HG03060 (cell line): ENCODE data around the gene HIVEP3.

Experiments used
- ATAC-seq: cut with Tn5 transposase; IDR thresholded peaks from one replicate; pipeline ENCODE4 v1.9.1; 2021; ENCODE audit warnings: low read depth, moderate number of reproducible peaks; ENCODE audit not compliant: unreplicated experiment

HIVEP3 gene

DNA sequence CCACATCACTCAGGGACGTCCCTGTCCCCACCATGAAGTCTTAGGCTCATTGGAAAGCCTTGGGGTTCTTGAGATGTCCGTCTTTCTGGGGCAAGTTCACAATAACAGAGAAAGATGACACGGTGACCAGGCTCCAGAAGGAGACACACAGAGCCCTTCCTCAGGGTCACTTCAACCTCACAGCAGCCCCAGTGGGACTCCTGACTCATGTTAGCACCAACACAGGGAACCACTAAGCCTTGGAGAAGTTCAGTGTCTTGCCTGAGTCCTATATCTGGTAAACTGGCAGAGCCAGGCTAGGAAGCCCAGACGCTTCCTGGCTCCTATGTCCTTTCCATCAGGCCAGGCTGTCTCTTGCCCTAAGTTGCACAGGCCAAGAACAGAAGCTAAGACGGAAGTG, 199.1 kb downstream of the HIVEP3 start:
- no peak for ATAC-seq

DNA sequence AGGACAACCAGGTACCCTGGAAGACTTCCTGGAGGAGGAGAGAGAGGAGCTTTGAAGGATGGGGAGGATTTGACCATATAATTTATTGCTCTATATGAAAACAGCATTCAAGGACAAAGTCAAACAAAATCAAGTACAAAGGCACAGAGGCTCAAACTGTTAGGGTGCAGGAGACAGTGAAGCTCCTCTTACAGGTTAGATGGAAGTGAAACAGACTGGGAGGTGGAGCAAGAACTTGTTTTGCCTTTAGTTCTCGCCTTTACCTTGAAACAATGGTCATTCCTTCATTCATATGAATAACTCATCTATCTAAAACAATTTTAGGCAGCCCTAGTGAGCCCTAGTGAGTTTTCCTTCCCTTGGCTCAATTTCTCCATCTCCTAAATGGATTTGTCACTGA, 199.6 kb downstream of the HIVEP3 start:
- ATAC-seq: no peak

DNA sequence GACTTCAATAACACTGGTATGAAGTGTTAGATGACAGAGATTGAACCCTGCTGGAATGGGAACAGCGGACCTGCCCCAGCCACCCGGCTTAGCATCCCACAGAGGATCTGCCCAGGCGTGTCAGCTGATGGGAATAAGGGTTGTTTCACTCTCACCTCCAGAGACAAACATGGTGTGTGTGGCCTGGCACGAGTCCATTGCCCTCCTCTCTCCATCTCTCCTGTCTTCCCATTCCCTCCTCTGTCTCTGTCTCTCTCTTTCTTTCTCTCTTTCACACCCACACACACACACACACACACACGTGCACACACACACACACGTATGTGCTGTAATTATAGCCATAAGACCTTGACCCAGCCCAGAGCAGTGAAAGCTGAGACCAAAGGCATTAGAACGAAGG, 200.2 kb downstream of the HIVEP3 start:
- no peak for ATAC-seq

DNA sequence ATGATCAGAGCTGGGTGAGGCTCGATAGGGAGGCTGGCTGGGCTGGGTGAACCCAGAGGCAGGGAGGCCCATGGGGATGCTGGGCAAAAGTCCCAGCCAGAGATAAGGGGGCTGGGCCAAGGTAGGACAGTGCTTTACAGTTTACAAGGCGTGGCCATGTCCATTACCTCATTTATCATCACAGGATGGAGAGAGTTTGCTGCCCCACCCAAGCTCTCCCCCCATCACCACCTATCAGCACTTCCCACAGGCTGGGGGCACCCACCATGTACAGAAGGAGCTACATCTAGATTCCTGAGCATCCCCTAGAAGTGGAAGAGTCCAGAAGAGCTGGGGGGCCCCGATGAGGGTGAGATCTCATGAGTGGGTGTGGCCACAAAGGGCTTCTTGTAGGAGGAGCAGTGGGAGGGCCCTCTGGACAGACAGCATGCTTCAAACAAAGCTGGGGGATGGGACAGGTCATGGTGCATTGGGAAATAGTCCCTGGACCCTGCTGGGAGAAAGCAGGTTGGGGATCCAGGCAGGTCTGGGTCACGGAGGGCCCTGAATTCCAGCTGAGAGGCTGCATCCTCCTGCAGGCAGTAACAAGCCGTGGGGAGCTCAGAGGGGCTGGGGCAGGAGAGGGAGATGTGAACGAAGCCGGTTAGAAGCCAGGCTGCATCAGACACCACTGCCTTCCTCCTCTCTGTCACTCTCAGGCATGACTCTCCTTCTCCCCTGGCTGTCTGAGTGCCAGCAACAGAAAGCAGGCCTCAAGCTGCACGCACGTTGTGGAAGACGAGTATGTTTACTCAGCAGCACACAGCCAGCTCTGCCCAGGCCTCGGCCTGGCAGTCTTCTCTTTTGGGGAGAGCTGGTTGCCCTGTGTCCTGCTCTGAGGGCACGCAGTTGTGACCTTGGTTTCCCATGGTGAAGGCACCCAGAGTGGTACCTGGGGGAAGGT, 202.3 kb downstream of the HIVEP3 start:
- no peak for ATAC-seq

DNA sequence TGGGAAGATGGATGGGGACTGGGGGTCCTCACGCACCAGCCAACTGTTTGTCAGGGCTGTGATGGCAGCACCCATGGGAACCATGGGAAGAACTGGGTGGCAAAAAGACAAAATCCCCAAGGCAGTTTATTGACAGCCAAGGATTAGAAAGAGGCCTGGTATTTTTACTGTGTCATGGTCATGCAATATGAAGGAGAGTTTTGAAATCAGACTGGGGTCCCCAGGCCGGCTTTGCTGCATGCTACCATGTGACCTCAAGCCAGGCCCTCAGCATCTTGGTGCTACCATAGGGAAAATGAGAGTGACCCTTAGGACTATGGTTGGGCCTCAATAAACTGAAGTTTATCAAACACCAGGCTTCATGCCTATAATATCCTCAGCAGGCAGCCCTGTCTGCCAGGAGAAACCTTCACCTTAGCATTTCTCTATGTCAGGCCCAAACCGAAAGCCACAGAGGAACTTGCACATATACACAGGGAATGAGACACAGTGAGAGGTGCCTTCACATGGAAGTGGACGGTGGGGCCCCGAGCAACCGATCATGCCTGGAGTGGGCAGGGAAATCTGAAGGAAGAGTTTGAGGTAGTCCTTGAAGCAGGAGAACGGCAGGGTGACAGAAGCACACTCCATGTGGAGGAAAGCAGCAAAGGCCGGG, 203.2 kb downstream of the HIVEP3 start:
- no peak for ATAC-seq

DNA sequence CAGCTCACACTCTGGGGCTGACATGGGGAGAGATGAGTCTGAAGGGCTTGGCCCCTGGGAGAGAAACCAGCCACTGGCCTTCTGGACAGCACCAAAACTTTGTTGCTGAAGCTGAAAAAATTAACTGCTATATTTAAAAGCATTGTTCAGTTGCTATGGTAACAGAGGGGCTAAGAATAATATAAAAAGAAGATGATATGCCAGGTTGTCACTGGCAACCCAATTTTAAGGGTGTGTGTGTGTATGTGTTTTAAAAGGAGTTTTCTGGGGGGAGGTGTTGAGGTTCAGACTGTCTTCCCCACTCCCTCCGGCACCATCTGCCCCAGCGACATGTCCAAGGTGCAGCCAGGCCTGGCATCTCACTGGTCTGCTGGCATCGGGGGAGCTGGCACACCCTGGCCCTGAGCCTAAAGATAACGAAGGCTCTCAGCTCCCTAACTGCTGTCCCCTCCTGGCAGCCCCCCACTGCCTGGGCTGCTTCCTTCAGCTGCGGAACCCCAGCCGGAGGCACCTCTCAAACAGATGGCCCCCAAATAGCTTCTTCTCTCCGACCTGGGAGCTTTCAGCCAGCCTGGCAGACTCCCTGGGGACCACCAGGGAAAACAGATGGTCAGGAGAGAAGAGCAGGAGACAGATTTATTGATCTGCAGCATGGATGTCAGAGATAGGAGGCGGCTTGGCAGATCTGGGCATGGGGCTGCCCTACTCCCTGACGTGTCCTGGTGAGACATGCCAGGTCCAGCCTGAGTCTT, 203.9 kb downstream of the HIVEP3 start:
- ATAC-seq: no peak

DNA sequence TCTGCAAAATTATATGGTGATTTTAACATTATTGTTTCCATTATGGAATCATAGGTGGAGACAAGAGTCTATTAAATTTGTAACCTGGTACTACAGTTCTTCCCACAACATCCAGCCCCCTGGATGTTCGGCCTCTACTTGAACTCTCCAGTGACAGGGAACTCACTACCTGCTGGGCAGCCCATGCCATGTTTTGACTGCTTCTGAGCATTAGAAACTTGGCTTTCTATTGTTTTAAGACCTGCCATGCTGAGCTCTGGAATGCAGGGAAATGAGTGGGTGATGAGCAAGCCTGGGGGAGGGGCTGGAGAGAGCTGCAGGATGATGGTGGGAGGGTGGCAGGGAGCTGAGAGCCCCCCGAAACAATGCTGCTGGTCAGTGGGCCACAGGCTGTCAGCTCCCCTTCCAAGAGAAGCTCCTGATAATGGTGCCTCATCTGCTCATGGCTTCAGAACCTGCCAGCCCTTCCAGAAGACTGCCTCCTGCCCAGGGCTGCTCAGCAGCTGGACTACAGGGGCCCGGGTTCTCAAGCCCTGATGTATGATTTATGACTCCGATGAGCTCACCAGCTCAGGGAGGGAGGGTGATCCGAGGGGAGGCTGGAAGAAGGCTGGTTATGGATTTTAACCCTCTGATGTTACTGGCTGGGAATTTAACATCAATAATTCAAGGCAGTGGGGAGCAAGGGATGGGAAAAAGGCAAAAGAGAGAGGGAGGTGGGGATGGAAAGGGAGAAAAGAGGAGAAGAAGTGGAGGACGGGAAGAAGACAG, 205.0 kb downstream of the HIVEP3 start:
- ATAC-seq: no peak

DNA sequence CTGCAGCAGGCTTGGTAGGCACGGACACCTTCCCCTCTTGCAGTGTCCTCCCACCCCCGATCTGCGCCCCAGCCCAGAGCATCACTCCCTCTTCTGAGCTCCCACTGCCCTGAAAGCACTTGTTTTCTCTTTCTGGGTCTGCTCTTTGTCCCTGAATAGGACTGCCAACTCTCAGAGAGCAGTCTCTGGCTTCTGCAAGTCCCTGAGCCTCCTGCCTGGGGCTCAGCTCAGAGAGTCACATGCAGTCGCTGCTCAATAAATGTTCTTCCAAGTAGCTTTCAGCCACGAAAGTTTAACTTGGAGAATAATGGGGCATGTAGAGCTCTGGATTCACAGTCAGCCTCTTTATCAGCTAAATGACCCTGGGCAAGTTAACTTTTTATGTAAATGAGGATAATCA, 205.6 kb downstream of the HIVEP3 start:
- ATAC-seq: no peak

DNA sequence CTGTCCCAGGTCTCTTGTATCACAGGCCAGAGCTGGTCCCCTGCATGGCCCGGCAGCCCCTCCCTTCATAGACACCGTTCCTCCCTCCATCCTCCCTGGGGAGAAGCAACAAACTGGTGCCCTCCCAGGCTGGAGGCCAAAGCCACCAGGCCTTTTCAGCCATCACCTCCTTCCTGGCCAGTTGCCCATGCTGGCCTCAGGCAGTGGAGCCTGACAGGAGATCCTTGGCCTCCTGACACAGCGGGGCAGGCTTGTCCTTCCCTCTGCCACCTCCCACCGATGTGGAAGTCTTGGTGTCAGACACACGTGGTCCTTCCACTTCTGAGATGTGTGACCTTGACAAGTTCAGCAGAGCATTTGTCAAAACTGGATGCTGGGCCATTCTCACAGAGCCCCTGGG, 206.0 kb downstream of the HIVEP3 start:
- ATAC-seq: no peak

DNA sequence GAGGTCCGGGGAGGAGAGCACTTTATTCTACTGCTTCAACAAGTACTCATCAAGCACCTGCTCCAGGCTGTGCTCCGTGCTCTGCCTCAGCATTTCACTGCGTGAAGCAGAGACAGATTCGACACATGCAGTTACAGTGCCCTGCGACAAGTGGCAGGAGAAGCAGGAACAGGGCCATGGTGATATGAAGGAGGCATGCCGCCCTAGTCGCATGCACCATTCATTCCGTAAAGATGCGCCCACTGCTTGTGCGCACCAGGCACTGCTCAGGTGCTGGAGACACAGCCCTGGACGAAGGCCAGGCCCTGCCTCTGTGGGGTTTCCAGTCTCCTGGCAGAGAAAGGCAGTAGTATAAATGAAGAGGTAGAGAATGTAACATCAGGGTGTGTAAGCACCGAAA, 206.6 kb downstream of the HIVEP3 start:
- no peak for ATAC-seq

DNA sequence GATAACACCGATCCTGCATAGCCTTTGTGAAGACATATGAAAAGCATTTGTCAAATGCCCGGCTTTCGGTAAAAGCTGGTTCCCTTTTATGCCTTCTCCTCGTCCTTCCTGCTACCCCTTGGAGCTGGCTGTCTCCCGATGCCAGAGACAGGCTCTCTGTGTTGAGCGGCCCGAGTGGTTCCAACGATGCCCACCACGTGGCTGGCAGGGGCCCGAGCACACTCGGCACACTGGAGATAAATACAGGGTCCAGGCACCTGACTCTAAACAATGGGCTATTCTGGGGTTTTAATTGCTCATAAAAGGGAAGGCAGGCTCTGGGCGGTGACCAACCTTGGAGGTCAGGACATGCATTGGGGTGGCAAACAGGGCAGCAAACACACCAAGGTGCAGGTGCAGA, 207.1 kb downstream of the HIVEP3 start:
- ATAC-seq: no peak

DNA sequence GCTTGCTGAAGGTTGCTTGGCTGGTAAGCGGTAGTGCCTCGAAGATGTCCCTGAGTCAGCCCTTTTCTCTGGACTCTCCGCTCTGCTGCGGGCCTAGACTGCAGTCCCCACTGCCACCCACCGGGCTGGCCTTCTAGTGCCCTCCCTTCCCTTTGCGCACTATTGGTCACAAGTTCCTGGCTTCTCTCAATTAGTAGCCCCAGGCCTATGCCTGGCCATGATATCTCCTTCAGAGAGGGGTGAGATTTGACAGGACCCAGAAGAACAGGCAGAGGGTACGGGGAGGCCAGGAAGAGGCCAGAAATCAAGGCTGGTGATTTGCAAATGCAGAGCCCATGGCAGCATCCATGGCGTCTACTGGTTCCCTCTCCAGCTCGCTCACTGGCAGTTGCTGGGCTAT, 207.7 kb downstream of the HIVEP3 start:
- ATAC-seq: no peak

DNA sequence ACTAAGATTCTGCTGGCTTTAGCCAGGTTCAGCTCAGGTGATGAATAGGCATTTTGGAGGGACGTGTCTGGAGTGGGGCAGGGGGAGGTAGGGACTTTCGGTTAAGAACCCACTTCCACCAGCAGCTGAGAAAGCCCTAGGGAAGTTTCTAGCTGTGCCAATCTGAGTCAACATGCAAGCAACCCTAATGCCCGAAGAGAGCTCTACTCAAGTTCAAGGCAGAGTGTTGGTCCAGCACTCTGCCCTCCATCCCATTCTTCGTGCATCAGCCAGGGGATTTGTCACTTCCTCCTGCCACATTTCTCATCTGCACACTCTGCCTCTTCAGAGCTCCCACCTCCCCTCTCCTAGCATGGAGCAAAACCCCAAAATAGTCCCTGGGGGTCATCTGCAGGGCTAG, 208.8 kb downstream of the HIVEP3 start:
- no peak for ATAC-seq

DNA sequence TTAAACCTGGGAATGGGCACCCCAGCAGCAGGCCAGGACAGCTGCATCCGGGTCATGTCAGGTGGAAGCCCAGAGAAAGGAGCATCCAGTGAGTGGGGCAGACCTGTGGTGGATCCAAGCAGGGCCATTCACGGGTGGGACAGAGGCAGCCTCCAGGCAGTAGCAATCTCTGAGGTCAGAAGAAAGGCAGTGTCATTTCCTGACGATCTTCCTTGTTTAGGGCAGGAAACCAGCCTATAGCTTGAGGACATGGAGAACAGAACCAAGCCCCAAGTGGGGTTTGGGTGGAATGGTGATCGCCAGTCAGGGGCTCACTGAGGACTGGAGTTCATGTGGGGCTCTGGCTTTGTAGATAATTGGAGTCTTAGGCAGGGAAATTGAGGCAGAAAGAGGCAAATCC, 209.4 kb downstream of the HIVEP3 start:
- no peak for ATAC-seq

DNA sequence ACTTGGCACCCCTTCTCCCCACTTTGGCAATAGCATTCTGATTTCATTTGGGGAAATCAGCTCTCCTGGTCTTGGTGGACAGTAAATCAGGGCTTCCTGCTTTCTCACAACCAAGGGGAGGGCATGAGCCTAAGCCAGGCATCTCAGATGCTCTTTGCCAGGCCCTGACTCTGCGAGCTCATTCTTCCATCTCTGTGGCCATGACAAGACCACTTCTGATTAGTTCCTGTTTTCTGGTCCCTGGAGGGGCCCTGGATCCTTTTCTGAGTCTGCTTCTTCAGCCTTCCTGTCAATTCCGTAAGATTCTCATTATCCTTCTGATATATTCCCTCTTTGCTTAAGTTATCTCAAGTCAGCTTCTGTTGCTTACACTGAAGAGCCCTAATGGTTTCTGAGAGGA, 210.4 kb downstream of the HIVEP3 start:
- ATAC-seq: no peak

DNA sequence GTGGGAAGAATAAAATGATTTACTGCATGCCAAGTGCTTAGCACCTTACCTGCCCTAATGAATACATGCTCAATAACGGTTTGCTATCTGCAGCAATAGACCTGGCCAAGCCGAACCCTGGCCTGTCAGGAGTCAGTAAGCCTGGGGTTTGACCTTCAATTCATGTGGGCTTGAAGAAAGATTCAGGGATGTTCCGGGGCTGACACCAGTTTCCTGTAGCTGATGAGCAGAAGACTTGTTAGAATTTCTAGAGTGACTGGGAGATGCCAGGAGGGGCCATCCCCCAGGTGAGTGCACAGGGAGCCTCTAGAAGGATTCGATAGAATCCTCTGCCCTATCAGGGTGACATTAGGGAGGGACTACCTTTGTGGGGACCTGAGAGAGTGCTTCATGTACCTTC, 210.9 kb downstream of the HIVEP3 start:
- no peak for ATAC-seq

DNA sequence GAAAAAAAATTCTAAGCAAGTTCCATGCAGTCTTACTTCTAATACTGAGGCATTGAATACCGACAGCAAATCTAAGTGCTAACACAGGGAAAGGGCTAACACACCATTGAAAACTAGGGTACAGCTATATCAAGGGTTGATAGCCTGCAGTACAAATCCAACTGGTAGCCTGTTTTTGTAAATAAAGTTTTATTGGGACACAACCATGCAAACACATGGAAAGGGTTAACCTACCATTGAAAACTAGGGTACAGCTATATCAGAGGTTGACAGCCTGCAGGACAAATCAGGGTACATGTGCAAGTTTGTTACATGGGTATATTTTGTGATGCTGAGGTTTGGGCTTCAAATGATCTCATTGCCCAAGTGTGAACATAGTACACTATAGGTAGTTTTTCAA, 212.9 kb downstream of the HIVEP3 start:
- no peak for ATAC-seq

DNA sequence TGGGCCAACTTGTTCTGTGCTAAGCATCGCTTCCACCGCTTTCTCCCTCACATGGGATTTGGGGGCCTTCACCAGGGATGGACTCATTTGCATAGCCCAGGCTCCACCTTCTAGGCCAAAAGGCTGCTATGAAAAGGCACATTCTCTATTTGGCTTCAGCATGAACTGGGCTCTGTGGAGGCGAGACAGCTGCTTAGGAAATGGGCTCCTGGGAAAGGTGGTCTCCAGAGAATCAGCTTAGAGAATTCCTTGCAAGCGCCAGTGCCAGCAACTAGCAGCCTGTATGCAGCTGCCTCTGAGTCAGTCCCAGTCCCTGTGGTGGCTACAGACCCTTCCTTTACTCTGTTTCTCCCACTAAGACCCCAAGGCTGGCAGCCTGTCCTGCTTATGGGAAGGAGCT, 214.5 kb downstream of the HIVEP3 start:
- no peak for ATAC-seq

DNA sequence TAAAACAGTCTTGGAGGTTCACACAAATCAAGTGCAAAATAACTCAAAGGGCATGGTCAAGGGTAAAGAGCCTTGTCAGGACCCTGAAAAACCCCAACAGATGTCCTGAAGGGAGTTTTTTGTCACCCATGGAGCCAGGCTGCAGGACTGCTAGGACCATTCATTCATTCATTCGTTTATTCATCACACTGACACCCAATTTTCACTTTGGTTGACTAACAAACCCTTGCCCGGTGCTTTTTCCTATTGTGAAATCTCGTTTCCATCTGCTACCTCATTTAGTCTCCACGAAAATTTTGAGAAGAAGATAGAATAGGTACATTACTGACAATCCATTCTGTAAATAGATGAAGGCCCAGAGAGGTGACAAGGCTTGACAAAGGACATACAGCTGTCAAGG, 216.0 kb downstream of the HIVEP3 start:
- no peak for ATAC-seq

DNA sequence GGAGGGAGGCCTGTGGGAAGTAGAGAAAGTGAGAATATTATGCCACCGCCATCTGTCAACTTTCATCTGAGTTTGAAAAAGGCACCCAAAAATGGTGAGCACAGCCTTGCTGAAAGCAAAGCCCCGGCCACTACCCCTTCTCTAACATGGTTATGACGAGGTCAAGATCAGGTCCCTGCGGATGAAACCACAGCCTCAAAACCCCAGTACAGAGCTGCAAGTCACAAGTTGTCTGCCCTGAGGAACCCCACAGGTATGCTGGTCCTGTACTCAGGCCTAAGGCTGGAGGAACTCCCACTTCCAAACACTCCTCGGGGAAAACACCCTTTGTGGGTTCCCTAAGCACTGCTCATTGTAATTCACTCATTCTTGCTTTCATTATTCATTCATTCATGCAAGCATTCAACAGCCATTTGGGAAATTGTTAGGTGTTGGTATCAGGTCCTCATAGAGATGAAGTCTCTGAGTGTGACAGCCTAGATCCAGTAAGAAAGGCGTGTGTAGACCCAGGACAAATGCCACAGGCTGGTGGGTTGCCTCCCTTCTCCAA, 217.7 kb downstream of the HIVEP3 start:
- ATAC-seq: no peak
